HG03095 (cell line): Measurements from ENCODE around the gene RGS3.
A peak's percentile ranks its signal among the peaks of the same experiment; 100 is the strongest.

ENCODE experiments used
- ATAC-seq: cut with Tn5 transposase; IDR thresholded peaks from one replicate; pipeline ENCODE4 v1.9.1; 2021; ENCODE audit warnings: moderate library complexity; ENCODE audit not compliant: unreplicated experiment

RGS3 gene

DNA sequence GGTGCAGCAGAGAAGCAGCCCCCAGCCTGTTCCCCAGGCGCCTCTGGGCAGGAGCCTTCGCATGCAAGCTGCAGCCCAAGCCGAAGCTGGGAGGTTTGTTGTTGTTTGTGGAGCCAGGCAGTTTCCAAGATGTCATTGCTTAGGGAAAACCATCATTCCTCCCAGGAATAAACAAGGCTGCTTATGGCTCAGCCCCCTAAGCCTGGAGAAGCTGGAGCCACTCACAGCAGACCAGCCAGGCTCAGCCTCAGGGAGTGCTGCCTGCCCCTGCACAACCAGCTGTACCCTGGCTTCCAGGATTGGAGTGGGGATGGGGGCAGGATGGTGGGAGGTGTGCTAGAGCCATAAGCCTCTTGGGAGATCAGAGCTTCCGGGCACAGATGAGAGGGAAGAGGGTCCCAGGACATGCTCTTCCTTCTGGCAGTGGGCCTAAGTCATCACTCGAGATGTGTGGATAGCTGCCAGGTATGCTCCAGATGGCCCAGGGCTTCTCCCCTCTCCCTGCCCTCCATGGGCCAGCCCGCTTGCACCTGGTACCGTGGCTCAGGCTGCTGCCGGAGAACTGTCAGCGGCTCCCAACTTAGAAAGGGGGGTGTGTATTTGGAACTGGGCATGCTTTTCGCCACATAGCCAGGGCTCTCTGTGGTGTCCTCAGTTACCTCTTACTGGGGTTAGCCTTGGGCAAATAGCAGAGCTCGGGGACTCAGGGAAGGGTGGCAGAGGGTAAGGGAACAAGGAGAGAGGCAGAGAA lies 105.2 kb downstream of the RGS3 start:
- ATAC-seq = no peak

DNA sequence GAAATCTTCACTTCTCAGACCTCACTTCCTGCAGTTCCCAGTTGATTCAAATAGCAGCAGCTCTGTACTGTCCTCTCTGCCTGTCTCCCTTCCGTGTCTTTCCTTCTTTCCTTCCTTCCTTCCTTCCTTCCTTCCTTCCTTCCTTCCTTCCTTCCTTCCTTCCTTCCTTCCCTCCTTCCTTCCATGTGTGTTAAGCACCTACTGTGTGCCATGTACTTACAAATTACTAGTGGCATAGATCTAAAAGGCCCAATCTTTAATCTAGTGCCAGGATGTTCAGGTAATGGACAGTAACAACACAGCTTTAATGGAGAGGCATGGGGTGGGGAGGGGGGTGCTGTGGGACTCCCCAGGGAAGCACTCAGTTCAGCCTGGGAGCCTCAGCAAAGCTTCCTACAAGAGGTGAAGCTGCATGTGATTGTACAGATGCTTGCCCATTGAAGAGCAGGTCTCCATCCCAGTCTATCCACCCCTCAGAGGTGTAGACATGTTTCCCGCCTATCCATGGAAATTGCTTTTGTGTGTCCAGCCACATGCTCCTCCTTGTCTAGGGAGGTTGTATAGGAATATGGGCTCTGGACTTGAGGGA lies 106.0 kb downstream of the RGS3 start:
- ATAC-seq = no peak

DNA sequence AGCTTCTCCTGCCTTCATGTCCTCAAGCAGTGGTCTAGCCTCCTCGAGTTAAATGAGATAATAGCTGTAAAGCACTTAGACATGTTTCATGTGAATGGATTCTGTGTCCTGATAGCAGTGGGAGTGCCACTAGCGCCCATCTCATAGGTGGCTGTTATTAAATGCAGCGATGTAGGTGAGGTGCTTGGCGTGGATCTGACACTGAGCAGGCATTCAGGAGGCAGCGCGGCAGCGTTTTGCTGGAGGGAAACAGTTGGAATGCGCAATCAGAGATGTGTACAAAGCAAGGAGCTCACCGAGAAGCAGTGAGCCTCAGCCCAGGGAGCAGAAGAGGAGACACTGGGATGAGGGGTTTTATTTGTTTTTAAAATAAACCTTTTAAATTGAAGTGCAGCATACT lies 106.6 kb downstream of the RGS3 start:
- no peak for ATAC-seq

DNA sequence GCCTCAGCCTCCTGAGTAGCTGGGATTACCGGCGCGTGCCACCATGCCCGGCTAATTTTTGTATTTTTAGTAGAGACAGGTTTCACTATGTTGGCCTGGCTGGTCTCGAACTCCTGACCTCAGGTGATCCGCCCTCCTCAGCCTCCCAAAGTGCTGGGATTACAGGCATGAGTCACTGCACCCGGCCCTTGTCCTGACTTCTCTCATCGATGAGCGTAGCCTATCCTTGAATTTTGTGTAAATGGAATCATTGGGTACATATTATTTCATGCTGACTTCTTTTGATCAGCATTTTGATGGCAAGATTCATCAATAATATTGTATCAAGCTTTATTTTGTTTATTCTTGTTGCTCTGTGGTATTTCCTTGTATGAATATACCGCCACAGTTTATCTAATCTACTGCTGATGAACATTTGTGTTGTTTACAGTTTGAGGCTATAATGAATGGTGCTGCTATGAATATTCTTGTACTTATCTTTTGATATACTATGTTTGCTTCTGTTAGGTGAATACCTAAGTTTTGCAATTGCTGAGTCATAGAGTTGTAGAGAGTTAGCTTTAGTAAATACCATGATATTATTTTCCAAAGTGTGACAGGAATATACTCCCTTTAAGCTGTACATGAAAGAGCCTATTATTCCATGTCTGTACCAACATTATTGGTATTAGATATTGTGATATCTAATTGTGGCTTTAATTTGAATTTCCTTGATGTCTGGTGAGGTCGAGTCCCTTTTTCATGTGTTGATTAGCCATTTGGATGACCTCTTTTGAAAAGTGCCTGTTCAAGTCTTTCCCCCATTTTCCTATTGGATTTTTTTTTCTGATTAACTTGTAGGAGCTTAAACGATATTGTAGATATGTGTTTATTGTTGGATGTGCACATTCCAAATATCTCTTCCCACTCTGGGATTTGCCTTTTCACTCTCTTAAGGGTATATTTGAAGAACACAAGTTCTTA lies 107.5 kb downstream of the RGS3 start:
- ATAC-seq = no peak

DNA sequence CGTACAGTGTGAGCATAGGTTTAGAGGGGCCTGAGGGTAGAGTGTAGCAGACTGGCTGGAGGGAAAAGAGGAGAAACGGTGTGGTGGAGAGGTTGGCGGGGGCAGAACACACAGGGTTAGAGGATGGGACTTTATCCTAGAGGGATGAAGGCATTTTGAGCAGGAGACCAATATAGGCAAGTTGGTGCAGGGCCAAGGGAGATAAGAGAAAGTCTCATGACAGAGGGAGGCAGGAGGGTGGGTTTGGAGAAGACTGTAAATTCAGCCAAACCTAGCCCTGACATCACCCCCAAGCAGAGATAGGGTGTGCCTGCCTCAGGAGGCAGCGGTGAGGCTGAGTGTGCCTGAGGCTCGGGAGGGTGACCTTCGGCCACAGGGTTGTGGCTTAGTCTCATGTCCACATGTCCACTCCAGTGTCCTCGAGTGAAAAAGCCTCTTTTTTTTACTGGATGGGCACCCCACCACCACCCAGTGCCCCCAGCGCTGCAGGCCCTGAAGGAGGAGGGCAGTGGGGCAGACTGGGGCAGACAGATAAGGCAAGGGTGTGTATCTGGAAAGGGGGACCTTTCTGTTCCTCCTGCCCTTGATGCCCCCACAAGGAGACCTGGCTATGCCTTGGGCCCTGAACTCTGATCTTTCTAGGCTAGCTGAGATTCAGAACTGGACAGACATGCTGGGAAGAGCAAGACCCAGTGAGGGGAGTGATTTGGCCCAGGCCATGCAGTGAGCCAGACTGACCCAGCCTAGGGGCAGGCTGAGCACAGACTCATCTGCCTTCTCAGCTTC lies 108.7 kb downstream of the RGS3 start:
- no peak for ATAC-seq

DNA sequence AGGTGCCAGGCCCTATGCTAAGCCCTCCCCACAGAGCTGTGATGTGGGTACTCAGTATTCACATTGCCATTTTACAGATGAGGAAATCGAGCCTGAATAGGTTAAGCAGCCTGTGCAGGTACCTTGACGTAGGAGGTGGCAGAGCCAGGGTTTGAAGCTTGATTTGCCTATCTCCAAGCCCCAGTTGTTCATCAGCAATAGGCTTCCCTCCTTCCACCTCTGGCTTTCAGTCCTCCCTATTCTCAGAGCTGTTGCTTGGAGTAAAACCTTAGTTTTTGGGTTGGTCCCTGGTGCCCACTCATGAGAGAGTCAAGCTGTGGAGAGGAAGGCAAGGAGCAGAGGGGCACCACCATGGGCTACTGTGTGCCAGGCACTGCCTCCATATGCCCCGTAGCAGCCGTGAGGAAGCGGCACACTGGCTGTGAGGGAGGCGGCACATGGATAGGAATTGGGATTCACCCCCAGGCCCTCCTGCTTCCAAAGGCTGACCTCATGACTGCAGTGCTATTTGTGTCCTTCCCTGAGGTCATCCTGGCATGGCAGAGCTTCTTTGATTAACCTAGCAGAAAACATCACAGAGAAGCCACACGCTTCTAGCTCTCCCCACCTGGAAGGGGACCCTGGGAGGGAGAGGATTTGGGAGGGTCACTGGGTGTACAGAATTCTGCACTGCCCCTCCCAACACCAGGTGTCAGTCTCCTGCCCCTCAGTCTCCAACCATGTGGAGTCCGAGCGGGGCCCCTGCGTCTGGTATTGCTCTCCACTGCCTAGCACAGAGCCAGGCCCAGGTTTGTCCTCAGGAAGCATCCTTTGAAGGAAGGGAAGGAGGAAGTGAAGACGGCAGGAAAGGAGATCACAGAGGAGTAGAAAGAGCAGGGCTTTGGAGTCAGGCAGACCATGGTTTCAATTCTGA lies 109.8 kb downstream of the RGS3 start:
- no peak for ATAC-seq

DNA sequence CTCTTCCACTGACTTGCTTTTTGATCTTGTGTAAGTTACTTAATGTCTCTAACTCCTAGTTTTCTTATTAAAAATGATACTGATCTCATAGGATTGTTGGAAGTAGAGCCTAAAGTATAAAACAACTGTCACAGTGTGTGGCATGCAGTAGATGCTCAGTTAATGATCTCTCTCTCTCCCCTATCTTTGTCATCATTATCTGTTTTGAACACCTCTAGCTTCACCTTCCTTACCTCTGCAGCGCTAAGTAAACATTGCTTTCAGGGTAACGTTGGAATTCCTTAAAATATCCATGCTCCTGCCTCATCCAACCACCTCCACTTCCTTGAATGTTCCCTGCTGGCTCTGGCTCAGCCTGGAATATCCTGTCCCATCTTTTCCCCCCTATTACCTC lies 110.4 kb downstream of the RGS3 start:
- no peak for ATAC-seq

DNA sequence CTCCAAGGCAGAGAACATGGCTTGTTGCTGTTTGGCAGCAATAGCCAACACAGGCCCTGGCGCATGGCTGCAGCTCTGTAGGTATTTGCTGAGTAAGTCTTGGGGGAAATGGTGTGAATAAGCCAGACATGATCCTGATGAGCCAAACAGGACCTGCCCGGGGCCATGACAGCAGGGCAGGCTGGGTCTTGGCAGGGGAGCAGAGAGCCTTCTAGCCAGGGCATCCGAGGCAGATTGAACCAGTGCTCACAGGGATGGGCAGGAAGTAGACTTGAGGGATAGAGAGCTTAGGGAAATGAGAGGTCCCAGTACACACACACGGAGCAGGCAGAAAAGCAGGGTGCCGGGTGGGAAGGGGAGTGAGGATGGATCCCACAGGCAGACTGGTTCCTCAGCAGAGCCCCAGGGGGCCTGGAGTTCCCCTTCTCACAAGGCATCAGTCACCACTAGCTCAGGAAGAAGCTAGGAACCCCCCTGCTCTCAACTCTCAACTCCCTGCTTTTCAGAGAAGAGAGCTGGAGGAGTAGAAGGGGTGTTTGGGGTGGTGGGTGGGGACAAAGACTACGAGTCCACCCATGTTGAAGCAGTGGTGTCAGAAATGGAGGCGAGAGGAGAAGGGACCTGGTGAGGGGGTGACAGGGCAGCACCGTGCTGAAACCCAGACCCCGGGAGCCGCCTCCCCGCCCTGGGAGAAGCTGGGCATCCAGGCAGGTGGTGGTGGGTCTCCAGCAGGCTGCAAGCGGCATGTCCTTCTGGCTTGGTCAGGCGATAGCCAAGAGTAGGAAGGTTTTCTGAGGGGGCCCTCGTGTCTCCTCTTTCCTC lies 111.1 kb downstream of the RGS3 start:
- no peak for ATAC-seq

DNA sequence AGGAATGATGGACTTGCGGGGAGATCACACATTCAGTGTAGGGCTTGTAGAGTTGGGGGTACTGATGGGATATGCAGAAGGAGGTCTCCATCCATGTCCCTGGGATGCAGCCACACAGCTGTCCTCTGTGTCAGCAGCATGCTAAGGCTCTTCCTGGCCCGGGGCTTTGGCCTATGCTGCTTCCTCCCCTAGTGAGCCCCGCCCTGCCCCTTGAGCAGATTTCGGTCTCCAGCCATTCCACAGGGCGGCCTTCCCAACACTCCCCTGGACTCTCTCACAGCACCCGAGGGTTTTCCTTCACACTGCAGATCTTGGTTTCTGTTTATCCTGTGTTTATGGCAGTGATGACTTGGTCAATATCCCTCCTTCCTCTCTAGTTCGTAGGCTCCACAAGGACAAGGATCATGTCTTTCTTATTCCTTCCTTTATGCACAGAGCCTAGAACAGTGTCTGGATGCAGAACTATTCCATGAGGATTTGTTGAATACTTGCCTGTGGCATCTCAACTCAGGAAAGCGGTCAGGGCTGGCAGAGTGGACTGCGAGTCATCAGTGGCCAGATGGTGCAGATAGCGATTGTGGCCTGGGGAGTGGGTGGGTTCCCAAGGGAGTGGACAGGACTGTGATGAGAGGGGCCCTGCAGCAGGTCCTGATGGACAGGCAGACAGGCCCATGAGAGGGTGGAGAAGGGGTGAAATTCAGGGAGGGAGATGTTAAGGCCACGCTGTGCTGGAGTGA lies 114.2 kb downstream of the RGS3 start:
- ATAC-seq = no peak

DNA sequence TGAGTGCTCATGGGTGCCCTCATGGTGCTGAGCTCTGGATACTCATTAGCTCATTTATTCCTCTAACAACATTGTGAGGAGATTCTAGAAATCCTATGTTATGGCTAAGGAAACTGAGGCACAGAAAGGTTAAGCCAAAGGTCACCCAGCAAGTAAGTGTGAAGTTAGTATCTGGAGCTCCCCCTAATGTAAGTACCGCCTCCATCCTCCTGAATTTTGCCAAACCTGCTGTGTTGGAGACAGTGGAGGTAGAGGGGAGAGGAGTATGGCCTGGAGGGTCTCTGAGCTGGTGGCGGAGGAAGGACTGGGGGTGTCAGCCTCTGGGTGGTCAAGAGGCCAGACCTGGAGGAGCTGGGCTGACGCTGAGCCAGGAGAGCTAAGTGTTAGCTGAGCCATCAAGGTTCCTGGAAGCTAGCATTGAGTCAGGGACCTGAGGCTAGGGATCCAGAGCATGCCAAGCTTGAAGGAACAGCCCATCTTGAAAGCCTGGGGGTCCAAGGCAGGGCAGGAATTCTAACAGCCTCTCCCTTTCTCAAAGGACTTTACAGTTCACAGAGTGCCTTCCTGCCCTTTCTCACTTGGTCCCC lies 114.8 kb downstream of the RGS3 start:
- no peak for ATAC-seq

DNA sequence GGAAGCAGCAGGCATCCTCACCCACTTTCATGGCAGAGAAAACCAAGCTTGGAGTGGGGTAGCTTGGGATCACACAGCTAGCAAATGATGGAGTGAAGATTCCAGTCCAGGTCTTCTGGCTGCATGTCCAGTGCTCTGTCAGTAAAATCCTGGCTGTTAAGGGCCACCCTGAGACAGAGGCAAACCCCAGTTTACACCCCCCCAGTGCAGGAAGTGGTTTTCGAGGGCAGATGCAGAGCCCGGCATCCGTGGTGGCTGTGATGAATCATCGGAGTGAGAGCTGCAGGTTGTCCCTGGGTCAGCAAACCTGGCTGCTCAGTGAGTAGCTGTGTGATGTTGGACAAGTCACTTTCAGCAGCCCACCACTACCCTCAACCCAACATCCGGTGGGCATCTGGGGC lies 115.4 kb downstream of the RGS3 start:
- ATAC-seq = peak; percentile 54

DNA sequence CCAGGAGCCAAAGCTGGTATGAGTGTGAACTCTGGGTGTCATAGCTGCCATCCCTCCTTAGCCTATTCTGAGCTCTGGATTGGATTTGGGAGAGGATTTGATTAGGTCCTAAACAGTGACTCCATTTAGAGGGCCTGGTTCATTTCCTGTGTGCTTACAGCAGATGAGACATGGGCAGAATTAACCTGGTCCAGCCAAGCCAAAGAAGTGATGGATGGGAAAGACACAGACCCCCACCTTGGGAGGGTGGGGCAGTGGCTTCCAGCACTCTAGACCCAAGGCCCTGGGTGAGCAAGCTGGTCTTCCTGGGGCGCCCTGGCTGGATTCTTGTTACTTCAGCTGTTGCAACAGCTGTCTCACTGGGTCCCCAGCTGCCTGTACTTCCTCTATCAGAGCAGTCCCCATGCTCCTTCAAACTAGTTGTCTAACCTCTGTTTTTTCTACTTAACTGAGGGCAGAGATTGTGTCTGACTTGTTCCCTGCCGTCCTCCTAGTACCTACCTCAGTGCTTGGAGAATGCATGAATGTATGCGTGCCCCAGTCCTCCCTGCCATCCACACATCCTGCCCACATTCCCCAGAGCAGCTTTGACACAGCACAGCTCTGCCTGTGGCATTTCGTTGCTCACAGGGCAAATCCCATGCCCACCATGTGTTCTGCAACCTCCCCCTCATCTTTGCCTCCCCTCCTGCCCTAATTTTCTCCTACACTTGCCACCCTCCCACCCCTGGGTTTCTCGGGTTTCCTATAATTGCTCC lies 115.9 kb downstream of the RGS3 start:
- ATAC-seq = peak; percentile 30

DNA sequence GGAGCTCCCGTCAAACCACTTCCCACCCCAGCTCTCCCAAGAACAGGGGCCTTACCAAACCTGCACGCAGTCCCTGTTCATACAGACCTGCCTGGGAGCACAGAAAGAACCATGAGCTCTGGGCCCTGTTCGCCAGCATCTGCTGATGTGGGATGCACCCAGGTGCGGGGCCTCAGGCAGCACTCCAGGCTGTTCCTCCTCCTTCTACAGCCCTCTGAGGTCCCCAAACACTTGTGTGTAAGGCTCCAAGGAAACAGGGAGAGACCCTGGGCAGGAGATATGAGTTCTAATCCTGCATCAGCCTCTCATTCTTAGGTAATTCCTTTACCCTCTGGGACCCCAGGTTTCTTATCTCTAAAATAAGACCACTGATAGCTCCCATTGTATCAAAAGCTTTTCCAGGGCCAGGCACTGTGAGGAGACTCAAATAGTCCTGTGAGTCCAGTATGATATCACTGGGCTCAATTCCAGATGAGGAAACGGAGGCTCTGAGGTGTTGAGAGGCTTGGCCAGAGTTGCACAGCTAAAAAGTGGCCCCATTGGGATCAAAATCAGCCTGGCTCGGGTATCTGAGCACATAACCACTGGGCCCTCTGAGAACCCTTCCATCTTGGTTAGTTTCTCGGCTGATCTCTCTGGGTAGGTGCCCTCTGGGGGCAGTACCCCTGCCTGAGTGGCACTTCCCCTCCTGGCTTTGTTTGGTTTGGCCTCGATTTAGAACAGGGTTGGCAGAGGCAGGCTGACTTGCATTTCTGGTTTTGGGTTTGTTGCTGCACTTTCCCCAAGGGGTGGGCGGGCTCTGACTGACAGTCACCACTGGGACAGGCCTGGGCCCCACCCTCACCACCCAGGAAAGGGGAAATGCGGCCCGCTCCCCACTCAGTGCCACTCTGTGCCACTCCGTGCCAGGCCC lies 116.8 kb downstream of the RGS3 start:
- ATAC-seq = no peak

DNA sequence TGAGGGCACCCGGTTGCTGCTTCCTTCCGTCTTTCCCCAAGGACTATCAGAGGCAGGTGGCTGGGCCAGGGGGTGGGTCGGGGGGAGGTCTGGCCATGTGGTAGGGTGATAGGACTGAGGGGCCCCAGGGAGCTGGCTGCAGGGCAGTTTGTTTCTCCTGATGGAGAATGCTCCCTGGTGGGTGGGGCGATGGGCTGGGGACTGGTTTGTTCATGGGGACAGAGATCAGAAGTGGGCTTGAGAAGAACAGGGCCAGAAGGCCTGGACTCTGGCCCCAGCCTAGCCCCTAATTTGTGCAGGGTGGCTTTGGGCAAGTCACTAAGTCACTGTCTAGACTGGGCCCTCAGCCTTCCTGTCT lies 117.4 kb downstream of the RGS3 start:
- no peak for ATAC-seq

DNA sequence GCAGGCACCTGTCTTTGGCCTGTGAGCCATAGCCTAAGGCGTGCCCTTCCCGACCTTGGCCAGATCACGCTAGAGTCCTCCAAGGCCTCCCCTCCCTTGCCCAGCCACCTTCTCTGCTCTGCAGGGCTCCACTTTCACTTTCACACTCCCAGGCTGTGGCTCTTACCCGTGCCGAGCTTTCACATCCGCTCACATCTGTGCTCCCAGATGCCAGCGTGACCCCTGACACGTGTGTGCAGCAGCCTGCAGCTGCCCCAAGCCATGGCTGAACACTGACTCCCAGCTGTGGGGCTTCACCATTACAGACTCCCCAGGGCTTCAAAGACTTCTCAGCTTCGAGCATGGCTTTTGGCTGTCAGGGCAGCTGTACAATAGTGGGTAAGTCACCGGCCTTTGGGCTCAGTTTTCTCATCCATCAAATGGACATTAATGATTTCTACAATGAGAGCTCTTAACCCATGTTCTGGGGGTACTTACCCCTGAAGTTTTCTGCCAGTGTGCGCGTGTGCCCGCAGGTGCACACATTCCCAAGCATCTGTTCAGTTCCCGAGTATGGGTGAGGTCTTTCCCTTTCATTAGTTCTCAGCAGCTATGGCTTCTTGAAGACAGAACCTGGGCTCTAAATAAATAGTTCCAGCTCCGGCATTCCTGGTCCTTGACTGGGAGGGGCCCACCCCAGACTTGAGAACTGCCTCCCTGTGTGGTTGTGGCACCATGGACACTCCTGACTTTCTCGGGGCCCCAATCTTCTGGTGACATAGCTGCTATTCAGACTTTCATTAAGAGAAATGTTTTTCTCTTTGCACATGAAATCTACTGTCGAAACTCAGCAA lies 118.6 kb downstream of the RGS3 start:
- peak; percentile 76 for ATAC-seq
